ENCODE results near the gene ZFR2.
"Not testable (repeated sequence)": the region's sequence is repeated elsewhere in the genome, so short reads cannot be mapped to it uniquely, and the experiment has no call there.

The ZFR2 gene

DNA sequence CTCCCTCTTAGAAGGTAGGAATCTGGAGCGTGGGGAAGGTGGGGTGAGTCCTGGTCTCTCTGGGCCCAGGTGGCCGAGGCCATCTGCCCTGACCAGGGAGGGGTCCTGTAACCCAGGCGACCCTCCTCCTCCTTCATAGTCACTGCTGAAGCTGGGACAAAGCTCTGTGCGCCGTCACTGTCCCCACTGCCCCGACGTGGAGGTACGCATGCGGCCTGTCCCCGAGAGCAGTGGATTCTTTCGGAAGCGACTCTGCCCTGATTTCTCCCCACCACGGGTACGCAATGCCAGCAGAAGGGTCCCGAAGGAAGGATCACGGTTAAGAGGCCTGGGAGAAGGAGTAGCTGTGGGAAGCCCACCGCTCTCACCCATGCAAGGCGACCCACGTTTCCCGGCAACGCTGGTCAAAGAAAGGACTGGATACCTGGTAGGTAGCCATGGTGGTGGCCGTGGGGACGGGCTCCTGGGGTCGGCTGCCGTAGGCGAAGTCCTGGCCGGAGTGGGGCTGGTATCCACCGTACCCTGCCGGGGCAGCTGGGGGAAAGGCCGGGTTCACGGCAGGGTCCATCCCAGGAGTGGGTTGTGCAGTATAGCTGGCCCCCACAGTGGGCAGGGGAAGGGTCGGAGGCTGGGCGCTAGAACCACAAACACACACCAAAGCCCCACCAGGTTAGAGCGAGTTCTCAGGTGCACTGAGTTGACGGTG lies 34.3 kb downstream of the ZFR2 start:
- no peak for DNase-seq

DNA sequence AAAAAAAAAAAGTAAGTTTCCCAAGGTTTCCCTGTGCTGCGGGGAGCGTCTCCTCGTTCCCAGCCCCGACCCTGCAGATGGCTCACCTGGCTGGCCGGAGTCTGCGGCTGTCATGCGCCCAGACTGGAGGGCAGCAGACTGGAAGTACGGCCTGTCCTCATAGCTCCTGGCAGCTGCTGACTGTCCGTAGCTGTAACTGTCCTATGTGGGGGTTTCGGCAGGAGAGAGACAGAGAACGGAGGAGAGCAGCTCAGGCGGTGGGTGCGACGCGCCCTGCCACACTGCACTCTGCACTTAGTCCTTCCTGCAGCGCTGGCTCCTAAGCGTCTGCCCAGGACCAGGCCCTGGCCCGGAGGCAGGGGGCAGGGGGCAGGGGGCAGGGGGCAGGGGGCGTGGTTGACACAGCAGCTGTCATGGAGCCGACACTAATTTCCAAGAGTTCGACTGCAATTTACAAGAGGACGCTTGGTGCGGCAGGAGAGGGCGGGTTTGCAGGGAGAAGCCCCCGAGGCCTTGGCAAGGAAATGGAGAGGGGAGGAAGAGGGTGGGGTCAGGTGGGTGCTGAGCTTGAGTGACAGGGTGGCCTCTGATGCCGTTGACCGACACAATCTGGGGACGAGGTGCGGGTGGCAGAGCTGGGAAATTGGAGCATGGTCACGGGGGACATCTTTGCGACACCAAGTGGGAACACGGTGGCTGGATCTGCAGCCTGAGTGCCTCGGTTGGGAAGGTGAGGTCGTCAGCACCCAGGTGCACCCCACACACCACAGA lies 35.1 kb downstream of the ZFR2 start:
- DNase-seq = no peak

DNA sequence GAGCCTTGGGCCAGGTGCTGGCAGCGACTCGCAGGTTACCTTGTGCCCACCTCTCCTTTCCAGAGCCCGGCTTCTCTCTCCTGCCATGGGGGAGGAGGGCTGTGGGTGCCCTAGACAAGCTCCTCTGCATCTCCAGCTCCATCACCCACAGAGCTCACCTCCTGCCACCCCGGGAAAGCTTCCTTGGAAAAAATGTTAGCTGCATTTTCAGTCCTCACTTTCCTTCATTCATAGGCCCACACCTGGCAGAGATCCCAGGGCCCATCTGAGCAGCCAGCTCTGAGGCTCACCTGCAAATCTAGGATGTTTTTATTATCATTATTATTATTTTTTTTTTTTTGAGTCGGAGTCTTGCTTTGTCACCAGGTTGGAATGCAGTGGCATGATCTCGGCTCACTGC lies 36.8 kb downstream of the ZFR2 start:
- DNase-seq = no peak

DNA sequence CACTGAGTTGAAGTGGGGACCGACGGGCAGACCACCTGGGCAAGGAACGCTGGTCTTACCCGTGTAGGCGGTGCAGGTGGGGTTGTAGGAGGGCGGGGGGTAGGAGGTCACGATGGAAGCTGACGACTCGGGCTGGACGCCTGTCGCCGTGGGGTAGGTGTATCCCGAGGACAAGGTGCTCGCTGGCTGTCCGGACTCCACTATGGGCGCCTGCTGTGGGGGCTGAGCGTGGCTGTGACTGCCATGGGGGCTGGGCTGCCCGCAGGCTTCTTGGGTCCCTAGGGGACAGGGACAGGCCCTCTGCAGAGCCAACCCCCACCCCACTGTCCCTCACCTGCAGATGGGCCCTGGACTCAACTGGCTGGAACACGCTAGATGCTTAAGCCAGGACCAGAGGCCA lies 37.2 kb downstream of the ZFR2 start:
- DNase-seq = no peak

DNA sequence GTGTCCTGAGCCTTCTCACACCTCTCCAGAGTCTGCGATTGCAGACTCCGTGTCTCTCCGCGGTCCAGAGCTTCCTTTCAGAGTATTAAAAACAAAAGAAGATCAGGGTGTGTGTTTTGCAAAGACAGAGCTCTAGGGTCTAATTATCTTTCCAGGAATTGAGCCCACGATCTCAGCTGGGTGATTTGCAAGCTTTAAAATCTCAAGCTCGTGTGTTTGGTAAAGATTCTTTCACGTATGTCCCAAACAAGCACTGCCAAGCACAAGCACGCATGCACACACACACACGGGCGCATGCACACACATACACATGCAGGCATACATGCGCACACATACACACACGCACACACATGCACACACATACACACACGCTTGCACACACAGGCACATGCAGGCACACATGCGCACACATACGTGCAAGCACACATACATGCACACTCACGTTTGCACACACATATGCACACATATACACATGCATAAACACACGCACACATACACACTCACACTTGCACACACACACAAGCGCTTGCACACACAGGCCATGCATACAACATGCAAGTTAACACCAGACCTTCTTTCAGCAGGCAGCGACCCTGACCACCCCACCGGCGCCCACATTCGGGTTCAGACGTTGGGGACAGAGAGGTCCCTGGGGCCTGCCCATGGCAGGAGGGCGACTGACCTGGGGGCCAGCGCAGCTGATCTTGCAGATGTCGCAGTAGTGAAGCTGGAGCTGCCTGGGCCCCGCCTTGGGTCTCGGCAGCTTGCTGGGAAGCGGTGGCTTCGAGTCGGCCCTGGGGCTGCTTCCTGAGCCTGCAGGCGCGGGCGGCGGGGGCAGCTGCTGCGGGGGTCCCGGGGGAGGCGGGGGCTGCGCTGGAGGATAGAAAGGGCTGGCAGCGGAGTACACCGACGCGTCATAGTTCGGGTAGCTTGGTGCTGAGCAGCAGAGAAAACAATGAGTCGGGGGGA lies 37.9 kb downstream of the ZFR2 start:
- no peak for DNase-seq

DNA sequence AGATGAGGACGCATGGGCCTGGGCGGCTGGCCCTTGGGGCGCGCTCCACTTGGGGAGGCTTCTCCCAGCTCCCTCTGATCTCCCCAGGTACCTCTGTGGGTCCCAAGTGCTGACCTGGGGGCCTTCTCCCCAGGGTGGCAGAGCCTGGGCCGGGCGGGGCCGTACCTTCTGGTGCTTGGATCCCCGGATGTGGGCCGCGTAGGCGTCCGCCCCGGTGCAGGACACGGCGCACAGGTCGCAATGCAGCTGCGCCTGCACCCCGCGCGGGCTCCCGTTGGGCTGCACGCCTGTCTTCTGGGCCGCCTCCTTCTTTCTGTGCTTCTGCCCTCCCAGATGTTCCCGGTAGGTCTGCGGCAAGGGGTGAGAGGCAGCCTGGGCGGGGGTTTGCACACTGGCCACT lies 41.5 kb downstream of the ZFR2 start:
- DNase-seq = no peak

DNA sequence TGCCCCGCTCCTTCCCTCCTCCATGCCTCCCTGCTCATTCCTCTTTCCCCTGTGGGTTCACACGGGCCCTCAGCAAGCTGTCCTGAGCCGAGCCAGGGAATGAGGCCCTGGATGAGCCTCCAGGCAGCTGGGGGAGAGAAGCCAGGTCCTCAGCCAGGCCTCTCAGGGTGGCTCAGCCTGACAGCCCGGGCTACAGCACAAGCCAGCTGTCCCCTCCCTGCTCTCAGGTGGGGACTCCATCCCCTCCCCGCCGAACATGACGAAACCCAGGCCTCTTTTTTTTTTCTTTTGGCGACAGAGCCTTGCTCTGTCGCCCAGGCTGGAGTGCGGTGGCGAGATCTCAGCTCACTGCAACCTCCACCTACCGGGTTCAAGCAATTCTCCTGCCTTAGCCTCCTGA lies 42.7 kb downstream of the ZFR2 start:
- no peak for DNase-seq

DNA sequence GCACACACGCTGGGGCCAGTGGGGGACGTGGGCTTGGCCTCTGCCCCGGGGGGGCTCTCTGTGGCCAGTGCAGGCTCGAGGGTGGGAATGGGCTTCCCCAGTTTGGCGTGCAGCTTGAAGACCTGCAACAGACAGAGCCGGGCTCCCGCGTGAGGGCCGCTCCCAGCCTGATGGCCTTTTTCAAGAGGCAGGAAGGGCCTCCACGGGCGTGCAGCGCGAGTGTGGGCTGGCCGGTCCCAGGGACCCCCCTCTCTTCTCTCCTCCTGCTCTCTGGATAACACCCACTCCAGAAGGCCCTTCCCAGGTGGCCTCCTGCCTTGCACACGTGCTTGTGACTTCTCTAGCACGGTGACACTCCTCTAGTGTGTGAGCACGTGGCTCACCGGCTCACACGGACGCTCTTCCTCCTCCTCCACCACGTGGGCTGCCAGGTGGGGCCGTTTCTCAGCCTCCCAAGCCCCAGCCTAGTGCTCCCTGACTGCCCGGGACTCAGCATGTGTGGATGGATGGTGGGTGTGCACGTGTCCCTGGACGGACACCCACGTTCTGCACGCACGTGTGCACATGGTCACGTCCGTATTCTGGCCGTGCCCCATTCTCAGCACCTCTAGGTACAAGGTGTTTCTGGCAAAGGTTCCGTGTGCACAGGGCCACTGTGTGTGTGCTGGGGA lies 43.4 kb downstream of the ZFR2 start:
- no peak for DNase-seq

DNA sequence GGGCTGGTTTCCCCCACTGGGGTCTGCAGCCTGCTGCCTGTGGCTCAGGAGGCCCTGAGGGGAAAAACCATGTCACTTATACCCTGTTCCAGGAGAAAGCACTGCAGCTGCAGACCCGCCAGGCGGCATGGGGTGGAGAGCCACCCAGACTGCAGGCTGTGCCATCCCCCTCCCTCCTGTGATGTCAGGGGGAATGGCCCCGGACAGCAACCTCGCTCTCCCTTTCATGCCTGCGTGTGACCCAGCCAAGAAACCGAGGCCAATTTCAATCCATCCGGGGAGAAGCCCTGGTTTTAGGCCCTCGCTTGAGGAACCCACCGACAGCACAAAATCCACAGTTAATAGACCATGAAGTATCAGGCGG lies 45.5 kb downstream of the ZFR2 start:
- no peak for DNase-seq

DNA sequence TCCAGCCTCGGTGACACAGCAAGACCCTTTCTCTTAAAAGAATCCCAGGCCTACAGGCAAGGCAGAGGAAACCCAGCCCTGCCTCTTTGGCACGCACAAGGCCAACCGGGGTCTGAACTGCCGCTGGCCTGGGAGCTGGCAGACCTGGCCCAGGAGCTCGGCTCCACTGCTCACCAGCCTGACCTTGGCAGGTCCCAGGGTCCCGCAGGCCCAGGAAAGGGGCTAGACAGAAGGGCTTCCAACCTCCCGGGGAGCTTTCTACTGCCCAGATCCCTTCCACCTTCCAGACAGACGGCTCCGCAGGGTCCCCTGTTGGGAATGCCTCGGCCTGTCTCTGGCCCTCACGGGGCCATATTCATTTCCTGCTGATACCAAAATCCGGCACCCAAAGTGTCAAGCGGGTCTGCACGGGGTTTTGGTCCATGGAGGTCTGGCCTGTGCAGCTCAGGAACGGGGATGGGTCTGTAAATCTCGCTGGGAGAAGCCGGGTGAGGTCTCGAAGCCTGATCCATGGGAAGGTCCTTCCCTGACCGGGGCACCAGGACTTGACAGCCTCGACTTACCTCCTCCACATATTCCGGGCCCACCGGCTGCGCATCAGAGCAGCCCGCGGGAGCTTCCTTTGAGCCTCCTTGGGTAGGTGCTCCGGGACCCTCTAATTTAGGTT lies 46.0 kb downstream of the ZFR2 start:
- no peak for DNase-seq

DNA sequence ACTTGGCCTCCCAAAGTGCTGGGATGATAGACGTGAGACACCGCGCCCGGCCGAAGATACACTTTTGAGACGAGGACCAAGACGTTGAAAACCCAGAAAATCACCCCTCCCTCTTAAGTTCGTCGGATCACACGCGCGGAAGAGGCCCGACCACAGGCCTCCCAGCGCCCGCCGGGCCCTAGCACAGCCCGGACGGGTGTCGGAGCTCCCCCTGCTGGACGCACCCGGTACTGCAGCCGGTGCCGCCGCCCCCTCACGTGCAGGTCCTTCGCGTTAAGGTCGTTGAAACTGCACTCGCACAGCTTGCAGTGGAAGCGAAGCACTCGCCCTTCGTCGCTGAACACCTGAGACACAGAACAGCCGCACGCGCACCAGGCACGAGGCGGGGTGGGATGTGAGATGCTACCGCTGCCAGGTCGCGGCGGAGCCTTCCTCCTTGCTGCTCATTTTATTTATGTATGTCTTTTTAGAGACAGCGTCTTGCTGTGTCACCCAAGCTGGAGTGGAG lies 46.9 kb downstream of the ZFR2 start:
- DNase-seq = no peak

DNA sequence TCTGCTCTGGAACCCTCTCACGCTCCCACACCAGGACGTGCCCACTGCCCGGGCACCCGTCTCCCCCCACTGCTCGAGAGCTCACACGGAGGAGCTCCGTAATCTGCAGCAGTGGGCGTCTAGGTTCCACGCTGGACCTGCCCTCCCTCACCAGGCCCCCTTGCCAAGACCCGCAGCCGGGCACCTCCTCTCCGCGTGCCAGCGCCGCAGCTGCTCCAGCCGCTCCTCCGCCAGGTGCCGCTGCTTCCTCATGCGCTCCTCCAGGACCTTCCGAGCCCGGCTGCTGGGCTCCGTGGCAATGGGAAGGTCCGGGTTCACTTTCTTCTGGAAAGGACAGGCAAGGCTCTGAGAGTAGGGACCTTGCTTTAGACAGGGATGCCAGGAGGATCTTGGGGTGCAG lies 47.7 kb downstream of the ZFR2 start:
- DNase-seq = no peak

DNA sequence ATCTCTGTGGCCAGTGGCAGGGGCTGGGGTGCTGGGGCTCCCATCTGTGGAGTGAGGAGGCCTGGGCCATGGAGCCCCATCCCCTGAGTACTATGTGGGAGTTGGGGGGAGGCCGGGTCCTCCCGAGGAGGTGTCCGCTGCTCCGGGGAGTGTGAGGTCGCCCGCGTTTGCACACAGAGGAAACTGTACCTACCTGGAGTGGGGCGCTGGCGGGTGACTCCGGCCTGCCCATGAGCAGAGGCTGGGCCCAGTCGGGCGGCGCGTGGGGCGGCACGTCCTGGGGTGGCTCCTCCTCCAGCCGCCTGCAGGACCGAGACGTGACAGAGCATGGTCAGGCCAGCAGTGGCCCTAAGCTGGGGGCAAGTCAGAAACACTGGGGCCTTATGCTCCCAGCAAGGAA lies 48.8 kb downstream of the ZFR2 start:
- no peak for DNase-seq

DNA sequence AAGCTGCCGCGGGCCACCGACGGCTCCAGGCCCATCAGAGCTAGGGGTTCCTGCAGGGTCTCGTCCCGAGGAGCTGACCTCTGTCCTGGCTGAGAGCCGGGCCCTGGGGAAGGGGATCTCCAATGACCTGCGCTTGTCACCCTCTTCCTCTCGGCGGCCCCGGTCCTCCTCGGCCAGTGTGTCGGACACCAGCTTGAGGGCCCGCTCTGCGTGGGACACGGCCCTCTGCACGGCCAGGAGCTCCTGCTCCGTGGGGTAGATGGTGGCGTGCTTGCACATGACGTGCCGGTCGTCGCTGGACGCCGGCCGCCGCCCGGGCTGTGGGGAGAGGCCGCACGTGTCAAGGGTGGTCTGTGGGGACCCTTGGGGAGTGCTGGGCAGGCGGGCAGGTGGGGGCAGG lies 49.9 kb downstream of the ZFR2 start:
- DNase-seq = no peak

DNA sequence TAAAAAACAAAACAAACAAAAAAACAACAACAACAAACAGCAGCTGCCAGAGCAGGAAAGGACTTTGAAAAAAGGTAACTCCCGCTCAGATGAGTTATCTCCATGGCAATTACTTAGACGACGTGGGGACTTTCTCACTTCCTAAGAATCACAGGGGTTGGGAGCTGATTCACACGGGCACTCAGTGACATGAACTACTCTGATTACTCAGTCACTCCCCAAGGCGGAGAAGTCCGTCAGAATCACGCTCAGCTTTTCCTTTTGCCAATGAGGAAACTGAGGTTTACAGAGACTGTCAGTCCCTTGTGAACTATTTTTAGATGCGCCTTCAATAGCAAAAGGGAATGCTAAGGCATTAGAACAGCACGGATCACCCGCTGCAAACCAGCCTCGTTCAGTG lies 50.4 kb downstream of the ZFR2 start:
- DNase-seq = no peak

DNA sequence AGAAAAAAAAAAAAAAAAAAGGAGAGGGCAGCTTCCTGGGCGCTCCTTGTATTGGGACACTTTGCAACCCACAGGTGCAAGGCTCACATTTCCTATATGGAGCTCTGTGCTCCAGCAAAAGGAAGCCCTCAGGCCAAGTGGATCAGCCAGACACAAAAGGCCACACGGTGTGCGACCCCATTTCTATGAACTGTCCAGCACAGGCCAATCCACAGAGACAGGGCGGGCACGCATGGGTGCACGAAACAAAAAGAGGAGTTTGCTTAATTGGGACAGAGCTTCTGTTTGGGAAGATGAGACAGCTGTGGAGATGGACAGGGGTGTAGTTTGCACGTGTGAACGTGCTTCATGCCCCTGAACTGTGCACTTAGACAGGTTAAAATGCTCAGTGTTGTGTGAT lies 51.1 kb downstream of the ZFR2 start:
- no peak for DNase-seq

DNA sequence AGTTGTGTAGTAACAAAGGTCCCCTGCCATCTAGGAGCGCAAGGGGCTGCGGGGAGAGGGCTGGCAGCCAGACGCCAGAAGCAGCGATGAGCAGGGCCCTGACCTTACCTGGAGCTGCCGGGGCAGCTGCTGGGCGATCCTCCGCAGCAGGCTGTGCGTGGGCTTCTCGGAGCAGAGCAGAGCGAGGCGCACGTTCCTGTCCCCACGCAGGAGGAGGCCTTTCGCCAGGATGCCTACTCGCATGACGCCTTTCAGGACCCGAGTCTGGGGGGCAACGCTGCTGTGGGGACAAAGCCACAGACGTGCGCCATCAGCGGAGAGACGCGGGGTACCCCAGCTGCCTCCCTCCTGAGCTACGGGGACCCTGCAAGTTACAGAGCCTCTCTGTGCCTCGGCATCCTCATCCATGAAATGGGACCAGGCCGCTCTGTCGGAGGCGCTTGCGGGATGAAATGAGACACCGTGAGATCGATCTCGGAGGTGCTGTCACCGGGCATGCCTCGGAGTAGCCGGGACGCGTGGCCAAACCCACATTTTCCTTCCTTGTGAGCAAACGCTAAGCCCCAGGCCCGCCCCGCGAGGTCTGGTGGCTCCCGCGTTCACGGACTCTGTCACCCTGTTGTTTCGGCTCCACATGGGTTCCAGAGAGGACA lies 52.1 kb downstream of the ZFR2 start:
- DNase-seq = no peak

DNA sequence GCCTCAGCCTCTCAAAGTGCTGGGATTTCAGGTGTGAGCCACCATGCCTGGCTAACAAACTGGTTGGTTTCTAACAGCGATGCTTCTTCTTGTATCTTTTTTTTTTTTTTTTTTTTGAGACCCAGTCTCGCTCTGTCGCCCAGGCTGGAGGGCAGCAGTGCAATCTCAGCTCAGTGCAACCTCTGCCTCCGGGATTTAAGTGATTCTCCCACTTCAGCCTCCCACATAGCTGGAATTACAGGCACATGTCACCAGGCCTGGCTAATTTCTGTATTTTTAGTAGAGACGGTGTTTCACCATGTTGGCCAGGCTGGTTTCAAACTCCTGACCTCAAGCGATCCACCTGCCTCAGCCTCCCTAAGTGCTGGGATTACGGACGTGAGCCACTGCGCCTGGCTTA lies 52.7 kb downstream of the ZFR2 start:
- DNase-seq = not testable (repeated sequence)

DNA sequence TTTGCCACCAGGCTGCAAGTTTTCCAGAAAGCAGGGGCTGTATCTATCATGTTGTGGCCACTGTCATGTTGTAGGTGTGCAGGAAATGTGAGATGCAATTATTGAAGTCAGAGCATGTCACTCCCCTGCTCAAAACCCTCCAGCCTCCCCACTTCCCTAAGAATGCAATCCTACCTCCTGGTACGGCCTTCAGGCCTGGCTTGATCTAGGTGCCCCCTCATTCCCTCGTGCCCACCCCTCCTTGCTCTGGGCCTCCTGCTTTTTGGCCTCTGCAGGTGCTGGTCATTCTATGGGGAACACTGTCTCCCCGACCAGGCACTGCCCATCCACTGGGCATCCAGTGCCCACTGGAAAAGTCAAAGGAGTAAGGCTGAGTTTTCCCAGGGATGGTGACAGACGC lies 54.2 kb downstream of the ZFR2 start:
- DNase-seq = no peak

DNA sequence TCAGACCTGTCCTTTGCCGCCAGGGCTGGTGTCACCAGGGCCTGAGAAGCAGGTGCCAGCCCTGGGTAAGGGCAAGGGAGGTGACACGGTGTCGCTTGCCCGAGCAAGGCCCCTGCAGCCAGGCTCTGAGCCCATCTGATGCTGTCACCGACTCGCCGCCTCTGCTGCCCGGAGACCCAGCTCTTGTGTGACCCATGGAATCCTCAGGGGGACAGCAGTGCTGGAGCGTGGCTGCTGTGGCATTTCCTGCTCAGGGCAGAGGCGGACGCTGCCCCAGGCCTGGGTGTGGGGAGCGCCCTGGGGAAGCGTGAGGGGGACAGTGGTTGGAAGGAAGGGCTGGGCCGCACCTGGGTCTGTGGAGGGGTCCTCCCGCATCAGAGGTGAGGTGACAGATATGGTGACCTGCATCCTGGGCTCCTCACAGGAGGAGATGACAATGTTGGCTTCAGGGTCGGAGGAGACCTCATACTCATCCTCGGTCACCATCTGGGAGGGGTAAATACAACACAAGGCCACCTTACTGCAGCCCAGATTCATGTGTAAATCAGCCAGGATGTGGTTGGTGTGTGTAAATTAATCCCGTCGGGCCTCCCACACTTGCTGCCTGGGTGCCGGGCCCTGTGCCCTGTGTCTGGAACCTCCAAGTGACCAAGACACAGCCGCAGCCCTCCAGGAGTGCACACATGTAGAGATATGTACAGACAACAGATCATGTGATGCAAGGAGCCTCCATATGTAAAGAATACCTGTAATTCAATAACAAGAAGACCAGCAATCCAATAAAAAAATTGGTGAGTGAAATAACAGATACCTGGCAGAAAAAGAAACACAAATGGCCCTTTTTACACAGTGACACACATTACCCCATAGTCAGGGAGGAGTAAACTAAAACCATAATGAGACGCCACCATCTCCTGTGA lies 55.1 kb downstream of the ZFR2 start:
- no peak for DNase-seq
